Parathyroid adenoma (tissue), 2 donors: ENCODE results near the gene ALG12.

ENCODE experiments used
- H2AFZ ChIP-seq: fragments of 300-600 bp; sonication (generic); one replicate; pipeline ENCODE4 v1.7.0; 2017; ENCODE audit warnings: antibody characterized with exemption, mild to moderate bottlenecking
- H3K27ac ChIP-seq: fragments of 300-600 bp; sonication (generic); one replicate; pipeline ENCODE4 v1.7.0; 2017
- H3K27me3 ChIP-seq: fragments of 300-600 bp; sonication (generic); one replicate; pipeline ENCODE4 v1.7.0; 2017; ENCODE audit warnings: low read length; ENCODE audit not compliant: control insufficient read depth, insufficient read depth
- H3K36me3 ChIP-seq: fragments of 300-600 bp; sonication (generic); one replicate; pipeline ENCODE4 v1.7.0; 2017; ENCODE audit warnings: low read length; ENCODE audit not compliant: control insufficient read depth, insufficient read depth
- H3K4me1 ChIP-seq: fragments of 300-600 bp; sonication (generic); one replicate; pipeline ENCODE4 v1.7.0; 2017; ENCODE audit warnings: control low read depth
- H3K4me2 ChIP-seq: fragments of 300-600 bp; sonication (generic); one replicate; pipeline ENCODE4 v1.7.0; 2017; ENCODE audit warnings: low read length
- H3K4me3 ChIP-seq: fragments of 300-600 bp; sonication (generic); one replicate; pipeline ENCODE4 v1.7.0; 2017; ENCODE audit warnings: low read depth, low read length
- H3K79me2 ChIP-seq: fragments of 300-600 bp; sonication (generic); one replicate; pipeline ENCODE4 v1.7.0; 2017; ENCODE audit warnings: control low read depth
- H3K9ac ChIP-seq: fragments of 300-600 bp; sonication (generic); one replicate; pipeline ENCODE4 v1.7.0; 2017; ENCODE audit warnings: mild to moderate bottlenecking
- H3K9me3 ChIP-seq: fragments of 300-600 bp; sonication (generic); one replicate; pipeline ENCODE4 v1.7.0; 2017; ENCODE audit warnings: low read length; ENCODE audit not compliant: control insufficient read depth
- CTCF ChIP-seq: fragments of 300-600 bp; sonication (generic); IDR thresholded peaks from one replicate; pipeline ENCODE4 v1.7.0; 2017; ENCODE audit warnings: antibody characterized with exemption, mild to moderate bottlenecking
- donor health status: primary hyperparathyroidism.

Gene ALG12

GRCh38 chr22:49965091-49966040, 47.1 kb upstream of the ALG12 start:
- Histone ChIP-seq H3K4me1 (peaks cover under 1% of the 10 kb centered on the region), H3K36me3 (no peaks in the 10 kb centered on the region), H3K27ac (no peak overlapping the region), H3K4me3 (no peak overlapping the region), H3K27me3 (no peaks in the 10 kb centered on the region), H2AFZ (no peak overlapping the region), H3K4me2 (no peak overlapping the region), H3K9ac (no peak overlapping the region), H3K79me2 (no peaks in the 10 kb centered on the region), H3K9me3 (no peaks in the 10 kb centered on the region)
- no peak for TF ChIP-seq CTCF

GRCh38 chr22:49964136-49965090, 46.2 kb upstream of the ALG12 start:
- Histone ChIP-seq H3K9me3 (no peaks in the 10 kb centered on the region), H3K27me3 (no peaks in the 10 kb centered on the region), H2AFZ (no peak overlapping the region), H3K27ac (no peak overlapping the region), H3K4me2 (no peak overlapping the region), H3K36me3 (no peaks in the 10 kb centered on the region), H3K4me1 (no peaks in the 10 kb centered on the region), H3K79me2 (no peaks in the 10 kb centered on the region), H3K9ac (no peak overlapping the region), H3K4me3 (no peak overlapping the region)
- TF ChIP-seq CTCF: no peak

GRCh38 chr22:49963647-49964026, 45.4 kb upstream of the ALG12 start:
- TF ChIP-seq CTCF: no peak
- H3K9ac ChIP-seq: no peak overlapping the region

GRCh38 chr22:49962751-49963646, 44.8 kb upstream of the ALG12 start:
- H3K79me2 ChIP-seq: no peaks in the 10 kb centered on the region
- no peaks in the 10 kb centered on the region for H3K9me3 ChIP-seq
- H3K4me1 ChIP-seq: no peaks in the 10 kb centered on the region
- H3K27ac ChIP-seq: peak overlapping the region; percentile 62
- H3K4me2 ChIP-seq: peak overlapping the region; percentile 98
- no peaks in the 10 kb centered on the region for H3K36me3 ChIP-seq
- H3K4me3 ChIP-seq: peak overlapping the region; percentile 89
- no peak for TF ChIP-seq CTCF
- H3K9ac ChIP-seq: no peak overlapping the region
- no peaks in the 10 kb centered on the region for H3K27me3 ChIP-seq
- no peak overlapping the region for H2AFZ ChIP-seq

More at GRCh38 chr22:49963647-49964026, 45.4 kb upstream of the ALG12 start:
- no peaks in the 10 kb centered on the region for H3K27me3 ChIP-seq
- H3K27ac ChIP-seq: no peak overlapping the region
- no peak overlapping the region for H3K4me3 ChIP-seq
- H3K9me3 ChIP-seq: no peaks in the 10 kb centered on the region
- no peak overlapping the region for H2AFZ ChIP-seq
- H3K4me1 ChIP-seq: no peaks in the 10 kb centered on the region
- H3K4me2 ChIP-seq: no peak overlapping the region
- H3K79me2 ChIP-seq: no peaks in the 10 kb centered on the region
- no peaks in the 10 kb centered on the region for H3K36me3 ChIP-seq
